ENCODE results near the gene GPR26. TPM values are rescaled to one million over a fixed set of nuclear protein-coding genes. Genes with fewer than 3 reads are reported as not detected.

Gene GPR26
- total RNA-seq, 3 donors from 2014 or later = not detected

DNA sequence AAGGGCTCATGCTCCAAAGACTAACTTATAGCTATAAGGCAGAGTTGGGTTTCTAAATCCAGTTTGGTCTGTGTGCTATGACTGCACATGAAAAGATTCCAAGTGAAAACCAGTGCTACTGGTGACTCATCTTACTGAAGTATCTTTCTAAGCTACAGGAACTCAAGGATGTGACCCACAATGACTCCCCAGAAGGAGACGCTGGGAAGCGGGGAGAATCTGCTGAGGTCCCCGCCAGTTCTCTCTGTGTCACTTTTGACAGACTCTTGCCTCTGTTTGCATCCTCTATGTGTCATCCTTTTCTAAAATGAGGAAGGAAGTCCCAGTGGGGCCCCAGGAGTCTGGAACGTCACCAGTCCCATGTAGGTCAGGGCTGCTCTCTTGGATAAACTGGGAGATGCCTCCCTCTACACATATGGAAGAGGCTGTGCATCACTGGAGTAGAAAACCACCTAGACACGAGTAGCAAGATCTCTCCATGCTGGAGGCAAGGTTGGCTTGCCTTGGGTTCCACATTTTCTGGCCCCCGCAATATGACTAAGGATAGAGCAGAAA lies 28.8 kb upstream of the GPR26 start:
- H3K4me3 ChIP-seq = no peak overlapping the region
- H3K27ac ChIP-seq = no peak overlapping the region
- DNase-seq (ENCODE audit: low spot score in 2 of 2) = no peak
- no peaks in the 10 kb centered on the region for H3K36me3 ChIP-seq
- peaks cover 0 to 7% of the 10 kb centered on the region in 2 donors for H3K27me3 ChIP-seq
- intact Hi-C loops (cut with DNase I; ENCODE audit: low total_unique reads) = loop anchor here (5.0 kb wide), 1 partner anchor 720 kb away; no protein-coding TSS in a partner anchor
- TF ChIP-seq POLR2A (IDR thresholded peaks at IDR 0.05) (no peak), POLR2AphosphoS5 (IDR thresholded peaks at IDR 0.05) (no peak)
- TF ChIP-seq, protein P1, sequence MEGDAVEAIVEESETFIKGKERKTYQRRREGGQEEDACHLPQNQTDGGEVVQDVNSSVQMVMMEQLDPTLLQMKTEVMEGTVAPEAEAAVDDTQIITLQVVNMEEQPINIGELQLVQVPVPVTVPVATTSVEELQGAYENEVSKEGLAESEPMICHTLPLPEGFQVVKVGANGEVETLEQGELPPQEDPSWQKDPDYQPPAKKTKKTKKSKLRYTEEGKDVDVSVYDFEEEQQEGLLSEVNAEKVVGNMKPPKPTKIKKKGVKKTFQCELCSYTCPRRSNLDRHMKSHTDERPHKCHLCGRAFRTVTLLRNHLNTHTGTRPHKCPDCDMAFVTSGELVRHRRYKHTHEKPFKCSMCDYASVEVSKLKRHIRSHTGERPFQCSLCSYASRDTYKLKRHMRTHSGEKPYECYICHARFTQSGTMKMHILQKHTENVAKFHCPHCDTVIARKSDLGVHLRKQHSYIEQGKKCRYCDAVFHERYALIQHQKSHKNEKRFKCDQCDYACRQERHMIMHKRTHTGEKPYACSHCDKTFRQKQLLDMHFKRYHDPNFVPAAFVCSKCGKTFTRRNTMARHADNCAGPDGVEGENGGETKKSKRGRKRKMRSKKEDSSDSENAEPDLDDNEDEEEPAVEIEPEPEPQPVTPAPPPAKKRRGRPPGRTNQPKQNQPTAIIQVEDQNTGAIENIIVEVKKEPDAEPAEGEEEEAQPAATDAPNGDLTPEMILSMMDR (IDR thresholded peaks at IDR 0.05) = no peak
- no peaks in the 10 kb centered on the region for H3K4me1 ChIP-seq
- H3K9me3 ChIP-seq = no peaks in the 10 kb centered on the region

DNA sequence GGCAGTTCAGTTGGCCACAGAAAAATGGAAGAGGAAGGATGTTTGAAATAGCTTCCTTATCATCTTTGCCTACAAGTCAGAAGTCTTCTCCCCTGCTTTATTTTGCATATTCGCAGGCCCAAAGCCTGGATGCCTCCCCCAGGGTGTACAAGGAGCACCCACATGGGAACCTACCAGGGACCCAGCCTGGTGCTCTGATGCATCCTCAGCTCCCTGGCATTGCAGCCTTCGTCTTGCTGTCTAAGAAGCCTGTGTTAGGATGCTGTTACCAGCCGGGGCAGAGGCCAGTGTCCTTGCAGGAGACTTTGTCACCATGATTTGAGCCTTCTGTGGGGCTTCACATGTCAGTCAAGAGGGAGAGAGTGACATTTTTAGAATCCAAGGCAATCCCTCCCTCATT lies 27.0 kb upstream of the GPR26 start:
- Histone ChIP-seq H3K27me3 (peaks cover 0 to 2% of the 10 kb centered on the region in 2 donors), H3K27ac (no peak overlapping the region), H3K4me1 (no peaks in the 10 kb centered on the region), H3K36me3 (no peaks in the 10 kb centered on the region), H3K4me3 (no peak overlapping the region), H3K9me3 (no peaks in the 10 kb centered on the region)
- intact Hi-C loops (cut with DNase I; ENCODE audit: low total_unique reads) = loop anchor here (5.0 kb wide), 1 partner anchor 722 kb away; no protein-coding TSS in a partner anchor
- DNase-seq (ENCODE audit: low spot score in 2 of 2) = peak in 1 of 2 donors; percentile 22
- TF ChIP-seq POLR2AphosphoS5 (IDR thresholded peaks at IDR 0.05) = no peak
- TF ChIP-seq, protein P1 (IDR thresholded peaks at IDR 0.05) = no peak
- no peak for TF ChIP-seq POLR2A (IDR thresholded peaks at IDR 0.05)

DNA sequence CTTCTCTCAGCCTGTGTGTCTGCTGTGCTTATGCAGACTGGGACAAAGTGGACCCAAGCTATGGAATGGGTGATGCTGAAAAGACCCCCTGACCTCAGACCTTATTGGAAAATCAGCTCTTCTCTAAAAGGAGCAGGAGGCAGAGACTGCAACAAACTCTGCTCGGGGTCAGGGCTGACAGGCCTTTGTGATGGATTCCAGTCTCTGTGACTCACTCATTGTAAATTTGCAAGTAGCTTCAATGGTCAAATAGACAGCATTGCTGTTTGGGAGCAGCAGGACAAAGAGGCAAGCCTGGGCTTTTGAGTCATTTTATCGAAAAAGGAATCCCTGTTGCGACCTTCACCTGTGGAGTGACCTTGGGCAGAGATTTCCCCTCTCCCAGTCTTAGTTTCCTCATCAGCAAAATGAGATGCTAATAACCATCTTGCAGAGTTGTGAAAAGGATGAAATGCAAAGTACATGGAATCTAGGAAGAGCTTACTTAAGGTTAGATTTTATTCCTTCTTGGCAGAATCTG lies 26.1 kb upstream of the GPR26 start:
- intact Hi-C loops (cut with DNase I; ENCODE audit: low total_unique reads) = no loop called here
- DNase-seq (ENCODE audit: low spot score in 2 of 2) = peak in 1 of 2 donors; percentile 9
- TF ChIP-seq, protein P1 (IDR thresholded peaks at IDR 0.05) = no peak
- TF ChIP-seq POLR2AphosphoS5 (IDR thresholded peaks at IDR 0.05) = no peak
- no peak for TF ChIP-seq POLR2A (IDR thresholded peaks at IDR 0.05)

DNA sequence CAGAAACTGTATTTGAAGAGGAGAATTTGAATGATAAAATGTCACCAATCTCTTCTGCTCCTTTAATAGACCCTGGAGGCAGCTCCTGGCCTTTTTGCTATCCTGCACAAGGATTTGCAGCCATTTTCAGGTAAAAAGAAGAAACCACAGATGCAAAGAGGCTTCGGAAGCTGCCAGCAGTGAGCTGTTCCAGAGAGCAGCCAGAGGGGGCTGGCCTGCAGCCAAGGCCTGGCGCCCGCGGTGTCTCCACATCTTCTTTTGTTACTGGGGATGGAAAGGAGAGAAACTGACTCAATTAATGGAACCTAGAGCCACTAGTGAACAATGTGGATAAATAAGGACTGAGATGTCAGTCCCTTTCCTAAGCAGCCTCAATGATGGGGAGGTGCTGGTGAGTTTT lies 23.9 kb upstream of the GPR26 start:
- Histone ChIP-seq H3K27me3 (peaks cover 0 to 3% of the 10 kb centered on the region in 2 donors), H3K9me3 (no peaks in the 10 kb centered on the region), H3K4me3 (no peak overlapping the region), H3K4me1 (no peaks in the 10 kb centered on the region), H3K27ac (no peak overlapping the region), H3K36me3 (no peaks in the 10 kb centered on the region)
- no peak for DNase-seq (ENCODE audit: low spot score in 2 of 2)
- no peak for TF ChIP-seq POLR2A (IDR thresholded peaks at IDR 0.05)
- TF ChIP-seq, protein P1 (IDR thresholded peaks at IDR 0.05) = no peak
- no peak for TF ChIP-seq POLR2AphosphoS5 (IDR thresholded peaks at IDR 0.05)
- intact Hi-C loops (cut with DNase I; ENCODE audit: low total_unique reads) = no loop called here

More for the DNA sequence above, 26.1 kb upstream of the GPR26 start:
- H3K27ac ChIP-seq = no peak overlapping the region
- H3K36me3 ChIP-seq = no peaks in the 10 kb centered on the region
- H3K4me3 ChIP-seq = no peak overlapping the region
- H3K4me1 ChIP-seq = no peaks in the 10 kb centered on the region
- no peaks in the 10 kb centered on the region for H3K9me3 ChIP-seq
- peaks cover 0 to 3% of the 10 kb centered on the region in 2 donors for H3K27me3 ChIP-seq

DNA sequence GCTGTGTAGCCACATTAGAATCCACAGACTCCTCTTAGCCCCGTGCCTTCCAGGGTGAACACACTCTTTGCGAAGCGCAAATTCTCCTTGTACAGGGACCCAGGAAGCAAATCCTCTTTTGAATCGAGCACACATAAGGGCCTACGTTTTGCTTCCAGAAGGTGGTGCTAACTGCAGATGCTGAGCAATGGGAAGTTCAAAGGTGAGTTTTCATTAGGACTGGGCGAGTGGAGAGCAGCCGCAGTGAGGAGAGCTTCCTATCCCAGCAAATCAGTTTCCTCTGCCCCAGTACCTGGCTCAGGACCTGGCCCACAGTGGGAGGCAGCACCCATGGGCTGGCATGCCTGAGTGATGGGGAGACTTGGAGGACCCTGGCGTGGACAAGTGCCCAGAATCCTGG lies 23.5 kb upstream of the GPR26 start:
- H3K4me3 ChIP-seq = no peak overlapping the region
- intact Hi-C loops (cut with DNase I; ENCODE audit: low total_unique reads) = no loop called here
- no peak overlapping the region for H3K27ac ChIP-seq
- peaks cover 0 to 3% of the 10 kb centered on the region in 2 donors for H3K27me3 ChIP-seq
- TF ChIP-seq POLR2A (IDR thresholded peaks at IDR 0.05) = no peak
- no peak for TF ChIP-seq POLR2AphosphoS5 (IDR thresholded peaks at IDR 0.05)
- TF ChIP-seq, protein P1 (IDR thresholded peaks at IDR 0.05) = no peak
- no peaks in the 10 kb centered on the region for H3K36me3 ChIP-seq
- H3K4me1 ChIP-seq = no peaks in the 10 kb centered on the region
- no peaks in the 10 kb centered on the region for H3K9me3 ChIP-seq
- DNase-seq (ENCODE audit: low spot score in 2 of 2) = no peak
